PFSK-1 (cell line): ENCODE results near the gene RTN1.

Experiments
- POLR2AphosphoS5 ChIP-seq: IDR thresholded peaks from 2 replicates; pipeline ENCODE4 v1.6.1; 2012; ENCODE audit warnings: low read depth, mild to moderate bottlenecking, control low read depth, low read length, moderate library complexity
- SIN3A ChIP-seq: IDR thresholded peaks from 2 replicates; pipeline ENCODE4 v1.6.1; 2012; ENCODE audit warnings: mild to moderate bottlenecking, low read length, moderate library complexity, borderline replicate concordance; ENCODE audit not compliant: insufficient read depth
- TF ChIP-seq, protein P1 (sequence below), 2 experiments: IDR thresholded peaks; 2 replicates each; pipeline versions ENCODE4 v1.6.1 to v1.8.0; 2011 to 2012; ENCODE audit warnings: low read depth in 2 of 2, low read length in 2 of 2, control low read depth in 1 of 2, inconsistent platforms in 1 of 2, mild to moderate bottlenecking in 1 of 2, moderate library complexity in 1 of 2; ENCODE audit not compliant: insufficient read depth in 1 of 2

DNA sequence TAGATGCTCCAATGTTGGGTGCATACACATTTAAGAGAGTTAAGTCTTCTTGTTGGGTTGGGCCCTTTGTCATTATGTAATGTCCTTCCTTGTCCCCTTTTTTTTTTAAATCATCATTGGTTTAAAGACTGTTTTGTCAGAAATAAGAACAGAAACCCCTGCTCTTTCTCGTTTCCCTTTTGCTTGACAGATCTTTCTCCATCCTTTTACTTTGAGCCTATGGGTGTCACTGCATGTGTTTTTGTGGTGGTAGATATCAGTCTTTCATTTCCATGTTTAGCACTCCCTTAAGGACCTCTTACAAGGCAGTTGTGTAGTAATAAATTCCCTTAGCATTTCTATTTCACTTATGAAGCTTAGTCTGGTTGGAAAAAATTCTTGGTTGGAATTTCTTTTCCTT lies 47.4 kb downstream of the RTN1 start:
- TF ChIP-seq POLR2AphosphoS5: no peak
- TF ChIP-seq, protein P1, sequence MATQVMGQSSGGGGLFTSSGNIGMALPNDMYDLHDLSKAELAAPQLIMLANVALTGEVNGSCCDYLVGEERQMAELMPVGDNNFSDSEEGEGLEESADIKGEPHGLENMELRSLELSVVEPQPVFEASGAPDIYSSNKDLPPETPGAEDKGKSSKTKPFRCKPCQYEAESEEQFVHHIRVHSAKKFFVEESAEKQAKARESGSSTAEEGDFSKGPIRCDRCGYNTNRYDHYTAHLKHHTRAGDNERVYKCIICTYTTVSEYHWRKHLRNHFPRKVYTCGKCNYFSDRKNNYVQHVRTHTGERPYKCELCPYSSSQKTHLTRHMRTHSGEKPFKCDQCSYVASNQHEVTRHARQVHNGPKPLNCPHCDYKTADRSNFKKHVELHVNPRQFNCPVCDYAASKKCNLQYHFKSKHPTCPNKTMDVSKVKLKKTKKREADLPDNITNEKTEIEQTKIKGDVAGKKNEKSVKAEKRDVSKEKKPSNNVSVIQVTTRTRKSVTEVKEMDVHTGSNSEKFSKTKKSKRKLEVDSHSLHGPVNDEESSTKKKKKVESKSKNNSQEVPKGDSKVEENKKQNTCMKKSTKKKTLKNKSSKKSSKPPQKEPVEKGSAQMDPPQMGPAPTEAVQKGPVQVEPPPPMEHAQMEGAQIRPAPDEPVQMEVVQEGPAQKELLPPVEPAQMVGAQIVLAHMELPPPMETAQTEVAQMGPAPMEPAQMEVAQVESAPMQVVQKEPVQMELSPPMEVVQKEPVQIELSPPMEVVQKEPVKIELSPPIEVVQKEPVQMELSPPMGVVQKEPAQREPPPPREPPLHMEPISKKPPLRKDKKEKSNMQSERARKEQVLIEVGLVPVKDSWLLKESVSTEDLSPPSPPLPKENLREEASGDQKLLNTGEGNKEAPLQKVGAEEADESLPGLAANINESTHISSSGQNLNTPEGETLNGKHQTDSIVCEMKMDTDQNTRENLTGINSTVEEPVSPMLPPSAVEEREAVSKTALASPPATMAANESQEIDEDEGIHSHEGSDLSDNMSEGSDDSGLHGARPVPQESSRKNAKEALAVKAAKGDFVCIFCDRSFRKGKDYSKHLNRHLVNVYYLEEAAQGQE (IDR thresholded peaks at IDR 0.05; ENCODE audit: insufficient read depth in 1 of 2, low read depth in 2 of 2, low read length in 2 of 2): no peak
- TF ChIP-seq SIN3A: no peak
